GM18499 (cell line): Measurements from ENCODE around the gene MSH4.
"Not testable (repeated sequence)": the region's sequence is repeated elsewhere in the genome, so short reads cannot be mapped to it uniquely, and the experiment has no call there.

Source experiments
- ATAC-seq: cut with Tn5 transposase; IDR thresholded peaks from one replicate; pipeline ENCODE4 v1.9.1; 2021; ENCODE audit warnings: moderate number of reproducible peaks; ENCODE audit not compliant: insufficient read depth, unreplicated experiment

Gene MSH4

DNA sequence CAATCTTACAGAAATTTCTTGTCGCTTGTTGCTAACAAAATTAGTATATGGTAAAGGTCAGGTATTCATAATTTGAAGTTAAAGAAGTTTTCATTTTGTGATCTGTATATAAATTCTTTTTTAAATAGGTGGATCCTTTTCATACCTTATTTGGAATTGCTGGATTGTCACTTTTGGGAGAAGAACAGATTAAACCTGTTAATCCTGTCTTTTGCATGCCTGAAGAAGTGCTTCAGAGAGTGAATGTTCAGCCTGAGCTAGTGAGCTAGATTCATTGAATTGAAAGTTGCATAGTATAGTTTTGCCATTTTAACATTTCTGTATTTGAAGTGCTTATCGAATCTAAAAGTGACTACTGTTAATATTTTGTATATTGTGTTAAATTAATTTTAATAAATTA lies 2.3 kb upstream of the MSH4 start:
- no peak for ATAC-seq

DNA sequence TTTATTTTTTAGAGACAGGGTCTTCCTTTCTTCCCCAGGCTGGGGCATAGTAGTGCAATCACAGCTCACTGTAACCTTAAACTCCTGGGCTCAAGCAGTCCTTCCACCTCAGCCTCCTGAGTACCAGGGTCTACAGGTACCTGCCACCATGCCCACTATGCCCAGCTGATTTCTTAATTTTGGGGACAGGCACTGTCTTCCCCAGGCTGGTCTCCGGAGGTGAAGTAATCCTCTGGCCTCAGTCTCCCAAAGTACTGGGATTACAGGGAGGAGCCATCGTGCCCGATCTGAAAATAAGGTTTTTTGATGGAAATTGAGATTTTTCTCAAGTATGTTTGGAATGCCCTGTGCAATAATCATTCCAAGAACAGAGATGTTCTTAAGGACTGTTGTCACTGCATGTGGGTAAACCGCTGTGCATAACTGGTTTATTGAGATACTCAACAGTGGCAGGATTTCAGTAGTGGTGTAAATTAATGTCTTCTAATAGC lies 934 bp upstream of the MSH4 start:
- ATAC-seq, result no peak

DNA sequence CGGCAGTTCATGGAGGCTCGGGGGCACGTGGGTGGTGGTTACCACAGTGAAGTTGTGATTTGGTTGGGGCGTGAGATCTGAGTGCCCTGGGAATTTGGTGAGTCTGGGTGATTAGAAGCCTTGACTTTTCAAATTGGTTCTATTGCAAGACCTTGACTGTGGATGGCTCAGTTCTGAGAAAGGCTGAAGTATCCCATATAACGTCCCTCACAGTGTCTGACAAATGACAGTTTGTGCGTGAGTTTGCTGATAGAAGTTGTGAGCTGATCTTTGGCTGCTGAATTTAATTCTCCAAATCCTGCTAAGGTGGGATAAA lies 549 bp downstream of the MSH4 start:
- ATAC-seq, result no peak

DNA sequence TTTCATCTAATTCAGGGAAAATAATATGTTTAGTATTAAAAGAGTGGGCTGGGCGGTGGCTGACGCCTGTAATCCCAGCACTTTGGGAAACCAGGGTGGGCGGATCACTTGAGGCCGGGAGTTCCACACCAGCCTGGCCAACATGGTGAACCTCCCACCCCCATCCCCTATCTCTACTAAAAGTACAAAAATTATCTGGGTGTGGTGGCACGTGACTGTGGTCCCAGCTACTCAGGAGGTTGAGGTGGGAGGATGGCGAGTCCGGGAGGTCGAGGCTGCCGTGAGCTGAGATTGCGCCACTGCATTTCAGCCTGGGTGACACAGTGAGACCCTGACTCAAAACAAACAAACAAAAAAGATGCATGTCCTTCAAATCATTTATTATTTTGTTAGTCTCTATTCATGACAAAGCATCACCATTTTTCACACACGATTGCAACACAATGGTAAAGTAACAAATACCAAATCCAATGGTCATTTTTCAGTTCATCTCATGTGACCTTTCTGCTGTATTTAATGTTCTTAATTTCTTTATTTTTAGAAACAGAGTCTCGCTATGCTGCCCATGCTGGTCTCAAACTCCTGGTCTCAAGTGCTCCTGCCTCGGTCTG lies 1.0 kb downstream of the MSH4 start:
- ATAC-seq, result no peak

DNA sequence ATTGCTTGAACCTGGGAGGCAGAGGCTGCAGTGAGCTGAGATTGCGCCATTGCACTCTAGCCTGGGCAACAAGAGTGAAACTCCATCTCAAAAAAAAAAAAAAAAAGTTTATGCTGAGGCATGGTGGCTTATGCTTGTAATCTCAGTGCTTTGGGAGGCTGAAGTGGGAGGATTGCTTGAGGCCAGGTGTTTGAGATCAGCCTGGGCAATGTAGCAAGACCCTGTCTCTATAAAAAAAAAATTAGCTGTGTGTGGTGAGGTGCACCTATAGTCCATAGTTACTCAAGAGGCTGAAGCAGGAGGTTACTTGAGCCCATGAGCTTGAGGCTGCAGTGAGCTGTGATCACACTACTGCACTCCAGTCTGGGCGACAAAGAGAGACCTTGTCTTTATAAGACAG lies 4.8 kb downstream of the MSH4 start:
- not testable (repeated sequence) for ATAC-seq

DNA sequence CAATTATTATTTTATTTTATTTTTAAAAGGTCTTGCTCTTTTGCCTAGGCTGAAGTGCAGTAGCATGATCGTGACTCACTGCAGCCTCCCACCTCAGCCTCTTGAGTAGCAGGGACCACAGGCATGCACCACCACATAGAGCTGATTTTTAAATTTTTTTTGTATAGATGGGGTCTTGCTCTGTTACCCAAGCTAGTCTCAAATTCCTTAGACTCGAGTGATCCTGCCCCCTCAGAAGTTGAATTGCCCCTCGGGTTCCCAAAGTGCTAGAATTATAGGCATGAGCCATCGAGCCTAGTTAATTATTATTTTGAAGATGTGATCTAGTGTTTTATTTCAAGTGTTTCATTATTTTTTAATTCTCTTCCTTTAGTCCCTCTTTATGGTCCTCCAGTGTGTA lies 12.2 kb downstream of the MSH4 start:
- no peak for ATAC-seq

DNA sequence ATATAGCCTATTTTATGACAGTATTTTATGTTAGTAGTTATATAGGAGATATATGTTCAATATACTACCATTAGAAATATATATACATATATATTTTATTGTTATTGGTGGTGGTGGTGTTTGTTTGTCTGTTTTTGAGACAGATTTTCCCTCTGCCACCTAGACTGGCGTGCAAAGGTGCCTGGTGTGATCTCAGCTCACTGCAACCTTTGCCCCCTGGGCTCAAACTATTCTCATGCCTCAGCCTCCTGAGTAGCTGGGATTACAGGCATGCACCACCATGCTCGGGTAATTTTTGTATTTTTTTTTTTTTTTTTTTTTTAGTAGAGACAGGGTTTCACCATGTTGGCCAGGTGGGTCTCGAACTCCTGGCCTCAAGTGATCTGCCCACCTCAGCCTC lies 13.4 kb downstream of the MSH4 start:
- ATAC-seq, result not testable (repeated sequence)

DNA sequence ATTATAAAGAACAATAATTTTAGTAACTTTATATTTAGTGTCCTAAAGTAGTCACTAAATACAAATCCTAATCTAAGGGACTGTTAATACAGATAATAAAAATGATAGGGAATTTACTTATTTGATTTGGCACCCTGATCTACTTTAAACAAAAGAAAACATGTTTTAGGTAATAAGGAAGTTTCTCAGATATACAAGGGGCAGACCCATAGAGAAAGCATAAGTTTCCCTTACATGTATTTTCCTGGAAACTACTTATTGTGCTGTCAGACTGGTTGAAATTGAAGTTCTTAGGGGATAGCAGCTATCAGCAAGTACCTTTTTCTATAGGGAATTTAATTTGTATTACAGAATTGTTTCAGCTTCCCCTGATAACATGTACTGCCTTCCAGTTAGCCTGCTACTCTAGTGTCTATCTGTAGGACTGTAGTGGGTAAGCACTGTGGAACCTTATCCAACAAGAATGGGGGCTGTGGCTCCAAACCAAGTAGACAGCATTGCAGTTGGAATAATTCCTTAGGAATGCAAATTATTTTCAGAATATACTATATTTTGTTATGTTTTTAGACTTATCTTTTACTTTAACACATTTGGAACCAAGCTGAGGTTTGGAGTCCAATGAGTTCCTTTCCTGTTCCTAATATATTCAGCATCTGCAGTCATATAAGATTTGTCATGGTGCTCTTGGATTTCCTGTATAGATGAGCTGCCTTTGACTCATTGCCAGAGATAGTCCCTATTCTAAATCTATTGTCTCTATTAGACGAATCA lies 14.7 kb downstream of the MSH4 start:
- no peak for ATAC-seq

DNA sequence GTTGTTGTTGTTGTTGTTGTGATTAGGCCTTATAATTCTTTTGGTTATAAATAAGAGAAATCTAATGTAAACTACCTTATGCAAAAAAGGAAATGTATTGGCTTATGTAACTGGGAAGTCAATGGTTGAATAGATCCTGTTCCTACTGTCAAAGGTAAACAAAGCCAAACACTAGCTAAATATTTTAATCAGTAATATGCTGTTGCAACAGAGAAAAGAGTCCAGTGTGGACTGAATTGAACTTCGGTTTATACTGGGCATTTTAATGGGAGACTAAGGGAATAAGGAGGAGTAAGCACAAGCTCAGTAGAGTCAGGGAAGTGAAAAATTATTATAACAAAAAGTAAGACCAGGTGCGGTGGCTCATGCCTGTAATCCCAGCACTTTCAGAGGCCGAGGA lies 15.4 kb downstream of the MSH4 start:
- ATAC-seq, result no peak

DNA sequence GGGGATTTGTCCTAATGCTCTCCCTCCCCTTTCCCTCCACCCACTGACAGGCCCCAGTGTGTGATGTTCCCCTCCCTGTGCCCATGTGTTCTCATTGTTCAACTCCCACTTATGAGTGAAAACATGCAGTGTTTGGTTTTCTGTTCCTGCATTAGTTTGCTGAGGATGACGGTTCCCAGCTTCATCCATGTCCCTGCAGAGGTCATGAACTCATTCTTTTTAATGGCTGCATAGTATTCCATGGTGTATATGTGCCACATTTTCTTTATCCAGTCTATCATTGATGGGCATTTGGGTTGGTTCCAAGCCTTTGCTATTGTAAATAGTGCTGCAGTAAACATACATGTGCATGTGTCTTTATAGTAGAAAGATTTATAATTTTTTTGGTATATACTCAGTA lies 26.9 kb downstream of the MSH4 start:
- not testable (repeated sequence) for ATAC-seq

DNA sequence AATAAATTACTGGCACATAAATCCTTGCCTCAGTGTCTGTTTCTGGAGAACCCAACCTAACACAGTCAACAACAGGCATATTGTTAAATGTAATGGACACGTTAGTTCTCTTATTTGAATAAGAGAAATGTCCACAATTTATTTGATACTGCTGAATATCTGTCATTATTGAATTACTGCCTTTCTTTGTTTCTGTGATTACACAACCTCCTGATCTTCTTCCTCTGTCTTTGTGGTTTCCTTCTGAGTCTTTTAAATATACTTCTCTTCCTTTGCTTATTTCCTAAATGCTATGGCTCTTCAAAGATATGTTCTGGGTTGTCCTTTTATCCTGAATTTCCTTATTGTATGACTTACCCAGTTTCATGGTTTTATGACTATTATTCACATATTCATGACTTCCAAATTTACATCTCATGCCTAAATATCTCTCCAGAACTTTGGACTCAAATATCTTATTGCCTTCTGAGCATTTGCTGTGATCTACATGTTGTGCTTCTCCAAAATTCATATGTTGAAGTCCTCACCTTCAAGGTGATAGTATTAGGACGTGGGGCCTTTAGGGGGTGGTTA lies 39.9 kb downstream of the MSH4 start:
- ATAC-seq, result no peak

DNA sequence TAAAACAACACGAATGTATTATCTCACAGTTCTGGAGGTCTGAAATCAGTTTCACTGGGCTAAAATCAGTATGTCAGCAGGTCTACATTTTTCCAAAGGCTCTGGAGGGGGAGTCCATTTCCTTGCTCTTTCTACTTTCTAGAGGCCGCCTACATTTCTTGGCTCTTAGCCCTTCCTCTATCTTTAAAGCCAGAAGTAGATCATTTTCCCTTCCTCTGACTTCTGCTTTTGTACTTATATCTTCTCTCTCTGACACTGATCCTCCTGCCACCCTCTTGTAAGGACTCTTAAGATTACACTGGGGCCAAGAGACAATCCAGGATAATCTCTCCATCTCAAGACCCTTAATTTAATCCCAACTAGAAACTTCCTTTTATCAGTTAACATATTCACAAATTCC lies 41.4 kb downstream of the MSH4 start:
- ATAC-seq, result no peak

DNA sequence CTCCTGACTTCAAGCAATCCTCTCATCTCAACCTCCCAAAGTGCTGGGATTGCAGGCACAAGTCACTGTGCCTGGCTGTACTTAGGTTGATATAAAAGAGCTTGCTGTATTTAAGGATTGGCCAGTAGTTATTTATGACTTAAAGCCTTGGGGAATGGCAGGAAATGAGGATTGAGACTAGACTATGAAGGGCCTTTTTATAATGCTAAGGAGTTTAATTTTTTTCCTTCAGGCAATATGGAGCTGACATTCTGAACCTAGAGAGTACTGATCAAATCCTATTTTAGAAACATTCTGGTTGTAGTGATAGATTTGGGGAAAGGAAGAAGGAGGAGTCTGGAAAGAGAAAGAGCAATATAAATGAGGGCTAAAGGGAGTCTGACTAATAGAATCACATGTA lies 44.7 kb downstream of the MSH4 start:
- ATAC-seq, result no peak

DNA sequence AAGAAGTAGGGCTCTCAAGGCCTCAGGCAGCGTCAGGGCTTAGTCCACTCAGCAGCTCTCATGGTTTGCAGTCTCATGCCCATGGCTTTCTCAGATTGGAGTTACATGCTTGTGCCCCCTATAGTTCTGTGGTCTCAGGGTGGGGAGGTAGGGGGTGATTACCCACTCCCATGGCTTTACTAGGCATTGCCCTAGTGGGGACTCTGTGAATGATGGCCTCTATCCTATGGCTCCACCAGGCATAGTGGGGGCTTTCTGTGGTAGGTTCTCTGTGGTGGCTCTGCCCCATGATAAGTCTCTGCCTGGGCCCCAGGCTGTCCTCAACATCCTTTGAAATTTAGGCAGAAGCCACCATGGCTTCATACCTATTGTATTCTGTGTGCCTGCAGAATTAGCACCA lies 48.9 kb downstream of the MSH4 start:
- no peak for ATAC-seq

DNA sequence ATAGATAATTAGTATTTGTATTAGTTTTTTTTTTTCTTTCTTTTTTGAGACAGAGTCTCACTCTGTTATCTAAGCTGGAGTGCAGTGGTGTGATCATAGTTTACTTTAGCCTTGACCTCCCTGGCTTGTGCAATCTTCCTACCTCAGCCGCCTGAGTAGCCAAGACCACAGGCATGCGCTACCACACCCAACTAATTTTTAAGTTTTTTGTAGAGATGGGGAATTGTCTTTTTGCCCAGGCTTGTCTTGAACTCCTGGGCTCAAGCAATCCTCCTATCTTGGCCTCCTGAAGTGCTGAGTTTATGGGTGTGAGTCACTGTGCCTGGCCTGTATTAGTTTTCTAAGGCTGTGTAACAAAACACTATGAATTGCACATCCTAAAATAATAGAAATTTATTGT lies 58.3 kb downstream of the MSH4 start:
- ATAC-seq, result no peak

DNA sequence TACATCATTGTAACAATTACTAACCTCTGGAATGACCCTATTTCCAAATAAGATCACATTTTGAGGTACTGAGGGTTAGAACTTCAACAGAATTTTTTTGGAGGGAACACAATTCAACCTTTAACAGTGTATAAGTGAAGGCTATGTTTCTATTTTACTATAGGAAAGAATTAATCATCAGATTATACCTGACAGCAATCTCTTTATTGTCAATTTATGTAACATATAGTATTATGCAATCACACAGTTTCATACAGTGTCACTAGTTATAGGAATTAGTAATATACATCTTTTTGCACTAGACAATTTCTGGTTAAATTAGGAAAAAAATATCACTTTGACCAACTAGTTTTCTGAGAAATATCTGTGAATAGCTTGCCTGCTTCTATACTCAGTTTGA lies 59.1 kb downstream of the MSH4 start:
- ATAC-seq, result no peak

DNA sequence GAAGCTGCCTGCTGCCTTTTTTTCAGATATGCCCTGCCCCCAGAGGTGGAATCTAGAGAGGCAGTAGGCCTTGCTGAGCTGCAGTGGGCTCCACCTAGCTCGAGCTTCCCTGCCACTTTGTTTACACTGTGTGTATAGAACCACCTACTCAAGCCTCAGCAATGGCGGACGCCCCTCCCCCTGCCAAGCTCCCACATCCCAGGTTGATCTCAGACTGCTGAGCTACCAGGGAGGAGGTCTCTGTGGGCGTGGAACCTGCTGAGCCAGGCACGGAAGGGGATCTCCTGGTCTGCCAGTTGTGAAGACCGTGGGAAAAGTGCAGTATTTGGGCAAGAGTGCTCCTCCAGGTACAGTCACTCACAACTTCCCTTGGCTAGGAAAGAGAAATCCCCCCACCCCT lies 65.1 kb downstream of the MSH4 start:
- no peak for ATAC-seq

DNA sequence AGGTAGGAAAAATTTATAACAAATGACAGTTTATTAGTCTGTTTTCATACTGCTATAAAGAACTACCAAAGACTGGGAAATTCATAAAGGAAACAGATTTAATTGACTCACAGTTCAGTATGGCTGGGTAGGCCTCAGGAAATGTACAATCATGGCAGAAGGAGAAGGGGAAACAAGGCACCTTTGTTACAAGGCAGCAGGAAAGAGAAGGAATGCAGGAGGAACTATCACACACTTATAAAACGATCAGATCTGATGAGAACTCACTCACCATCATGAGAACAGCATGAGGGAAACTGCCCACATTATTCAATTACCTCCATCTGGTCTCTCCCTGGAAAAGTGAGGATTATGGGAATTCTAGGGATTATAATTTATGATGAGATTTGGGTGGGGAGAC lies 74.3 kb downstream of the MSH4 start:
- ATAC-seq, result no peak

DNA sequence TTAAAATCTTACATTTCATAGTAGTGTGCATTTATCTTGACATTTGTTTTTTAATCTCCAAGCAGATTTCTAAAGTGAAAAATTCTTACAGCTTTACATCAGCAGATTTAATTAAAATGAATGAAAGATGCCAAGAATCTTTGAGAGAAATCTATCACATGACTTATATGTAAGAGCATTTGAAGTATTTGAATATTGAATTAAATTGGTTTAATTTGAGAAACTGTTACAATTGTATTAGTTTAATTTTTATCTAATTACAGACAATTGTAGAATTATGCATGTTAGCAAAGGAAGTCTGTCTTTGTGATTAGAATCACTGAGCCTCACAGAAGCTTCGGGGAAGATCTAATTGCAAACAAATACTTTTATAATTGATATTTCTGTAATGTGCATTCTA lies 83.3 kb downstream of the MSH4 start:
- ATAC-seq, result no peak

DNA sequence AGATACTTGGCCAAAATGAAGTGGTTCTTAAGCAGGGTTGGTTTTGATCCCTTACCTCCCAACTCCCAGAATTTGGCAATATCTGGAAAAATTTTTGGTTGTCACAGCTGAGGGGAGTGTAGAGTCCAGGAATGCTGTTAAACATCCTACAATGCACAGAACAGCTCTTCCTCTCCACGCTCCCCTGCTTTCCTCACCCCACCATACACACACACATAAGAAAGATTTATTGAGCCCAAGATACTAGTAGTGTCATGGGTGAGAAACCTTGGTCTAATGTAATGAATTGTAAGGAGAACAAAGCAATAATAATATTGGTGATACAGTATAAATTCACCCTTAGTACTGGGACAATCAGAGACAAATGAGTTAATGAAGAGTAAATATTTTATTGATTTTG lies 87.8 kb downstream of the MSH4 start:
- no peak for ATAC-seq

DNA sequence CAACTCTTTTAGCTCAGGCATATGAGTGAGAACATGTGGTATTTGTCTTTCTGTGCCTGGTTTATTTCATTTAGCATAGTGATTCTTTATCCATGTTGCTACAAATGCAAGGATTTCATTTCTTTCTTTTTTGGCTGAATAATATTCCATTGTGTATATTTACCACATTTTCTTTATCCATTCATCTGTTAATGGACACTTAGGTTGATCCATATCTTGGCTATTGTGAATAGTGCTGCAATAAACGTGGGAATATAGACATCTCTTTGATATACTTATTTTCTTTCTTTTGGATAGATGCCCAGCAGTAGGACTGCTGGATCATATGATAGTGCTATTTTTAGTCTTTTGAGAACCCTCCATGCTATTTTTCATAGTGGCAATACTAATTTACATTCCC lies 104.7 kb downstream of the MSH4 start:
- ATAC-seq, result no peak

DNA sequence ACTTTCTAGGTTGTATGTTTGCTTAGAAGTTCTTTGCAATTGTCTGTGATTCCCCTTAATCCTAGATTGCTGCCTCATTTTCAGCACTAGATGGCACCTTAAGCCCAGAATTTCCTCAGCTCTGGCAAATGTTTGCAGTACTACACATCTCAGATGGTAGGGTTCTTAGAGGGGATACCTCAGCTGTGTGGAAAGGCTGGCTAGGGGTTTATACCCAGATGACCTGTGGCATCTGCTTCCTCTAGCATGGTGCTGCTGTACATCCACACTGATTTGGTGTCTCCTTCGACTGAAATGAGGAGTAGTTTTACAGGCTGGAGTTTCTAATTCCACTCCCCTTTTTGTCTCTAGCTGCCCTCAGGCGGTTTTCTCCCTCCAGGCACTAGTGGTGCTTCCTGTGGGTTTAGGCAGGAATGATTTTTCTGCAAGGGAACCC lies 112.1 kb downstream of the MSH4 start:
- ATAC-seq, result peak; percentile 62
